ENCODE data around the gene ZNF385C. TPM values are rescaled to one million over a fixed set of nuclear protein-coding genes. Genes with fewer than 3 reads are reported as not detected.
A peak's percentile ranks its signal among the peaks of the same experiment; 100 is the strongest.

Gene ZNF385C
- total and polyA plus RNA-seq, 2 experiments from 2014 or later: not detected

DNA sequence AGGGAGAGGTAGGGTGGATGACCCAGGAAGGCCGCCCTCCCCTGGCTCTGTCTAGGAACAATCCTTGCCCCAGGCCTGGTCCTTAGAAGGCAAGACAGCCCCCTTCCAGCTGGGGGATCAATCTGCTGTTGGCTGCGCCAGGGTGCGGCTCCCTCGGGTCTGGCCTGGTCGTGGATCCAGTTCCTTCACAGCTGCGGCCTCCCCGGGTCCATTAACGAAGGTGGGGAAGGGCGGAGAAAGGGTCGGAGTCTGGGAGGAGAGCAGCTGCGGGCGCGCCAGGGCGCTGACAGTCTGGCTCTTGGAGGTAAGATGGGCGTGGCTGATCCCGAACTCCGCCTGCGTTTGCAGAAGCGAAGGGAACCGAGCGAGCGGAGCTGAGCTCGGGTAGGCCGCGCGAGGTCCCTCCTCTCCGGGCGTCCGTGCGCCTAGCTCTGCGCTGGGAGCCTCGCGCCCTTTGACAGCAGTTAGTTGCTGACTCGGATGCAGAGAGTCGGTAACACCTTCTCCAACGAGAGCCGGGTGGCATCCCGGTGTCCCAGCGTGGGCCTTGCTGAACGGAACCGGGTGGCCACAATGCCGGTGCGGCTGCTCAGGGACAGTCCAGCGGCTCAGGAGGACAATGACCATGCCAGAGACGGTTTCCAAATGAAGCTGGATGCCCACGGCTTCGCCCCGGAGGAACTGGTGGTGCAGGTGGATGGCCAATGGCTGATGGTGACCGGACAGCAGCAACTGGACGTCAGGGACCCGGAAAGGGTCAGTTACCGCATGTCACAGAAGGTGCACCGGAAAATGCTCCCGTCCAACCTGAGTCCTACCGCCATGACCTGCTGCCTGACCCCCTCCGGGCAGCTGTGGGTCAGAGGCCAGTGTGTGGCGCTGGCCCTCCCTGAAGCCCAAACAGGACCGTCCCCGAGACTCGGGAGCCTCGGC is 24.4 kb upstream of the ZNF385C start, which contains the start of gene HSPB9:
HSPB9 (plus strand) TSS at position 434 of the 933 bp plus-strand sequence; CDS start at position 481, 47 bp downstream.
- Histone ChIP-seq H4K20me1 (ENCODE audit: insufficient read depth) (no peaks in the 10 kb centered on the region), H3K4me3 (no peak within 1 kb of the TSS), H3K27me3 (replicated peaks; ENCODE audit: insufficient read depth) (no peaks in the 10 kb centered on the region), H3K79me2 (ENCODE audit: insufficient read depth) (no peaks in the 10 kb centered on the region), H3K9me3 (ENCODE audit: low read depth) (no peaks in the 10 kb centered on the region), H3K27ac (no peak within 1 kb of the TSS), H3K9me2 (ENCODE audit: insufficient read depth) (no peaks in the 10 kb centered on the region), H3K4me1 (ENCODE audit: insufficient read depth) (no peaks in the 10 kb centered on the region), H2AFZ (no peak within 1 kb of the TSS), H3F3A (ENCODE audit: insufficient read depth) (peaks cover 10% of the 10 kb centered on the region), H3K4me2 (ENCODE audit: unreplicated experiment) (no peak within 1 kb of the TSS), H3K36me3 (ENCODE audit: low read depth) (peaks cover 17% of the 10 kb centered on the region; the same call in 1 of the 2 replicates), H3K9ac (no peak within 1 kb of the TSS)
- DNase-seq: no peak
- in situ Hi-C loops (cut with MboI): no loop called here
- TF ChIP-seq EZH2 (IDR thresholded peaks at IDR 0.05; ENCODE audit: insufficient read depth, poor library complexity, severe bottlenecking) (no peak), EZH2phosphoT487 (IDR thresholded peaks at IDR 0.05; ENCODE audit: insufficient read depth, low read depth) (no peak)
- WGBS, 2 experiments (ENCODE audit: low coverage in 1 of 2, low lambda C conversion rate in 2 of 2, missing lambda C conversion rate in 2 of 2): 63 to 65% methylated on average over 55 to 61 of the region's 61 CpGs

- Histone ChIP-seq H3K36me3 (ENCODE audit: low read depth) (0 out of 2 replicates have a peak, but pooled peaks cover 4% of the 10 kb centered on the region), H4K20me1 (ENCODE audit: insufficient read depth) (no peaks in the 10 kb centered on the region), H3K27me3 (replicated peaks; ENCODE audit: insufficient read depth) (no peaks in the 10 kb centered on the region), H3K9ac (peak within 1 kb of the TSS; percentile 83), H3K79me2 (ENCODE audit: insufficient read depth) (no peaks in the 10 kb centered on the region), H3K4me3 (peak within 1 kb of the TSS; percentile 81), H3K4me2 (ENCODE audit: unreplicated experiment) (peak within 1 kb of the TSS; percentile 68), H3F3A (ENCODE audit: insufficient read depth) (0 out of 2 replicates have a peak, but pooled peaks cover 5% of the 10 kb centered on the region), H3K27ac (no peak within 1 kb of the TSS), H2AFZ (peak within 1 kb of the TSS; percentile 72), H3K4me1 (ENCODE audit: insufficient read depth) (no peaks in the 10 kb centered on the region), H3K9me2 (ENCODE audit: insufficient read depth) (no peaks in the 10 kb centered on the region), H3K9me3 (ENCODE audit: low read depth) (no peaks in the 10 kb centered on the region)
- 8 to 13% methylated on average over 34 to 53 of the region's 57 CpGs for WGBS, 2 experiments (ENCODE audit: low coverage in 1 of 2, low lambda C conversion rate in 2 of 2, missing lambda C conversion rate in 2 of 2)
- TF ChIP-seq EZH2 (IDR thresholded peaks at IDR 0.05; ENCODE audit: insufficient read depth, poor library complexity, severe bottlenecking): no peak
- no peak for TF ChIP-seq EZH2phosphoT487 (IDR thresholded peaks at IDR 0.05; ENCODE audit: insufficient read depth, low read depth)
- DNase-seq: peak; percentile 94
- in situ Hi-C loops (cut with MboI): no loop called here
Observed at GRCh38 chr17:42120770-42121769, 22.8 kb upstream of the ZNF385C start, which contains the start of gene KAT2A. TSS of gene KAT2A (minus strand) at chr17:42121367. CDS start at chr17:42121304, 63 bp downstream.

- H3K79me2 ChIP-seq (ENCODE audit: insufficient read depth): no peaks in the 10 kb centered on the region
- H3K4me3 ChIP-seq: peak overlapping the region; percentile 81
- H3K27ac ChIP-seq: no peak overlapping the region
- in situ Hi-C loops (cut with MboI): no loop called here
- no peak for TF ChIP-seq EZH2 (IDR thresholded peaks at IDR 0.05; ENCODE audit: insufficient read depth, poor library complexity, severe bottlenecking)
- TF ChIP-seq EZH2phosphoT487 (IDR thresholded peaks at IDR 0.05; ENCODE audit: insufficient read depth, low read depth): no peak
- H3K4me2 ChIP-seq (ENCODE audit: unreplicated experiment): peak overlapping the region; percentile 68
- H4K20me1 ChIP-seq (ENCODE audit: insufficient read depth): no peaks in the 10 kb centered on the region
- 34 to 37% methylated on average over 4 to 7 of the region's 7 CpGs for WGBS, 2 experiments (ENCODE audit: low coverage in 1 of 2, low lambda C conversion rate in 2 of 2, missing lambda C conversion rate in 2 of 2)
- peak; percentile 24 for DNase-seq
- 0 out of 2 replicates have a peak, but pooled peaks cover 5% of the 10 kb centered on the region for H3F3A ChIP-seq (ENCODE audit: insufficient read depth)
- no peaks in the 10 kb centered on the region for H3K9me3 ChIP-seq (ENCODE audit: low read depth)
- no peaks in the 10 kb centered on the region for H3K27me3 ChIP-seq (replicated peaks; ENCODE audit: insufficient read depth)
- peak overlapping the region; percentile 83 for H3K9ac ChIP-seq
- H3K36me3 ChIP-seq (ENCODE audit: low read depth): no peaks in the 10 kb centered on the region
- no peaks in the 10 kb centered on the region for H3K4me1 ChIP-seq (ENCODE audit: insufficient read depth)
- H2AFZ ChIP-seq: peak overlapping the region; percentile 72; the same call in 1 of the 2 replicates
- H3K9me2 ChIP-seq (ENCODE audit: insufficient read depth): no peaks in the 10 kb centered on the region
Observed at GRCh38 chr17:42120161-42120769, 22.0 kb upstream of the ZNF385C start.
